WERI-Rb-1 (cell line): ENCODE data around the gene ATG10.

ENCODE experiments used
- DNase-seq: peaks from one replicate; pipeline ENCODE4 v3.0.0-alpha.2; 2020
- H3K27ac ChIP-seq: fragments of 250-450 bp; sonication (Bioruptor Pico); 2 replicates; pipeline ENCODE4 v1.5.1; 2020; ENCODE audit warnings: mild to moderate bottlenecking, moderate library complexity
- H3K27me3 ChIP-seq: fragments of 250-450 bp; sonication (Bioruptor Pico); 2 replicates; pipeline ENCODE4 v1.5.1; 2021; ENCODE audit warnings: mild to moderate bottlenecking, low read depth, moderate library complexity; ENCODE audit not compliant: insufficient read depth, severe bottlenecking
- H3K36me3 ChIP-seq: fragments of 250-450 bp; sonication (Bioruptor Pico); 2 replicates; pipeline ENCODE4 v1.5.1; 2020; ENCODE audit warnings: mild to moderate bottlenecking, moderate library complexity
- H3K4me3 ChIP-seq: 2 replicates; pipeline ENCODE4 v1.5.1; 2011; ENCODE audit warnings: low read depth, mild to moderate bottlenecking, control low read depth, low read length
- H3K9me3 ChIP-seq: fragments of 250-450 bp; sonication (Bioruptor Pico); 2 replicates; pipeline ENCODE4 v1.5.1; 2021; ENCODE audit warnings: mild to moderate bottlenecking, moderate library complexity; ENCODE audit not compliant: severe bottlenecking
- CTCF ChIP-seq: IDR thresholded peaks from 2 replicates; pipeline ENCODE4 v1.5.1; 2011; ENCODE audit warnings: low read depth, mild to moderate bottlenecking, control low read depth, inconsistent platforms, low read length

The ATG10 gene

GRCh38 chr5:82151662-82152061 lies 179.8 kb downstream of the ATG10 start:
- TF ChIP-seq CTCF, result no peak
- Histone ChIP-seq H3K9me3 (no peaks in the 10 kb centered on the region), H3K4me3 (no peak overlapping the region), H3K27me3 (no peaks in the 10 kb centered on the region), H3K27ac (no peak overlapping the region), H3K36me3 (no peaks in the 10 kb centered on the region)
- no peak for DNase-seq

GRCh38 chr5:82152978-82153481 lies 181.2 kb downstream of the ATG10 start:
- Histone ChIP-seq H3K9me3 (no peaks in the 10 kb centered on the region), H3K27ac (no peak overlapping the region), H3K36me3 (no peaks in the 10 kb centered on the region), H3K27me3 (no peaks in the 10 kb centered on the region), H3K4me3 (no peak overlapping the region)
- no peak for TF ChIP-seq CTCF
- no peak for DNase-seq

GRCh38 chr5:82154776-82155175 lies 183.0 kb downstream of the ATG10 start:
- TF ChIP-seq CTCF, result no peak
- no peak for DNase-seq
- Histone ChIP-seq H3K4me3 (no peak overlapping the region), H3K36me3 (no peaks in the 10 kb centered on the region), H3K27ac (no peak overlapping the region), H3K27me3 (no peaks in the 10 kb centered on the region), H3K9me3 (no peaks in the 10 kb centered on the region)

- Histone ChIP-seq H3K9me3 (no peaks in the 10 kb centered on the region), H3K4me3 (no peak overlapping the region), H3K27ac (no peak overlapping the region), H3K27me3 (no peaks in the 10 kb centered on the region), H3K36me3 (no peaks in the 10 kb centered on the region)
- TF ChIP-seq CTCF, result no peak
- DNase-seq, result no peak
Measured at GRCh38 chr5:82155305-82155704, 183.5 kb downstream of the ATG10 start.

- Histone ChIP-seq H3K9me3 (no peaks in the 10 kb centered on the region), H3K27ac (no peak overlapping the region), H3K4me3 (no peak overlapping the region), H3K27me3 (no peaks in the 10 kb centered on the region), H3K36me3 (no peaks in the 10 kb centered on the region)
- DNase-seq, result no peak
- TF ChIP-seq CTCF, result no peak
Measured at GRCh38 chr5:82156874-82157273, 185.1 kb downstream of the ATG10 start.

- H3K27ac ChIP-seq, result no peak overlapping the region
- no peaks in the 10 kb centered on the region for H3K9me3 ChIP-seq
- no peak for DNase-seq
- no peak for TF ChIP-seq CTCF
- H3K36me3 ChIP-seq, result no peaks in the 10 kb centered on the region
- no peak overlapping the region for H3K4me3 ChIP-seq
- H3K27me3 ChIP-seq, result no peaks in the 10 kb centered on the region
Measured at GRCh38 chr5:82158755-82159413, 187.1 kb downstream of the ATG10 start.
